Endothelial cell of umbilical vein (primary cell): ENCODE data around the gene CLRN1. TPM values are rescaled to one million over a fixed set of nuclear protein-coding genes. Genes with fewer than 3 reads are reported as not detected.

Experiments used
- BruUV-seq: library from RNA; stranded (reverse); fragments of 400-500 nt; replicated peaks from 2 replicates; lab custom pipeline; 2021; lab: Mats Ljungman, UMichigan
- CTCF ChIA-PET: fragments of 300-600, 350-600 bp; sonication (Branson Sonifier 250); formaldehyde crosslinking; loops from one replicate; lab custom pipeline; 2021; ENCODE audit warnings: antibody characterized with exemption, inconsistent platforms; lab: Charles Lee
- POLR2A ChIA-PET: fragments of 300-600, 350-600 bp; sonication (Branson Sonifier 250); formaldehyde crosslinking; loops from one replicate; lab custom pipeline; 2021; ENCODE audit warnings: antibody characterized with exemption, inconsistent platforms; lab: Charles Lee
- DNase-seq: peaks from one replicate; pipeline ENCODE4 v3.0.0-alpha.2; 2011; ENCODE audit warnings: low read depth, low spot score
- FAIRE-seq: peaks from 2 replicates; lab custom pipeline; 2011; peaks lifted over from hg19 to GRCh38; lab: Jason Lieb, UNC
- H2AFZ ChIP-seq: 2 replicates; pipeline ENCODE4 v1.6.0; 2012; ENCODE audit warnings: low read depth, low read length, control low read depth, inconsistent platforms
- H3K27ac ChIP-seq: 2 replicates; pipeline ENCODE4 v1.5.1; 2011; ENCODE audit warnings: low read depth, mild to moderate bottlenecking, control low read depth, low read length, moderate library complexity; ENCODE audit not compliant: insufficient read depth
- H3K27me3 ChIP-seq, 2 experiments: 2 replicates each; pipeline versions ENCODE4 v1.6.0 to v1.6.1; 2011; ENCODE audit warnings: low read length in 2 of 2, mixed read lengths in 1 of 2; ENCODE audit not compliant: control insufficient read depth in 2 of 2, insufficient read depth in 2 of 2
- H3K36me3 ChIP-seq, 2 experiments: 2 replicates in 1 of 2; 3 replicates in 1 of 2; pipeline ENCODE4 v1.5.1; 2011; ENCODE audit warnings: low read length in 2 of 2, mild to moderate bottlenecking in 1 of 2, moderate library complexity in 1 of 2; ENCODE audit not compliant: control insufficient read depth in 2 of 2, insufficient read depth in 2 of 2; ENCODE audit errors: extremely low read depth in 1 of 2
- H3K4me1 ChIP-seq: 3 replicates; pipeline ENCODE4 v1.5.1; 2011; ENCODE audit warnings: mild to moderate bottlenecking, low read length; ENCODE audit not compliant: control insufficient read depth, insufficient read depth; ENCODE audit errors: extremely low read depth
- H3K4me2 ChIP-seq: 2 replicates; pipeline ENCODE4 v1.6.1; 2011; ENCODE audit warnings: low read length, control low read depth, mixed read lengths; ENCODE audit not compliant: insufficient read depth
- H3K4me3 ChIP-seq, 3 experiments: fragments of 200-600 bp in 1 of 3; sonication (generic), shearing (Covaris generic) in 1 of 3; replicated peaks in 1 of 3; 2 replicates each; pipeline ENCODE4 v1.5.1; 2011 to 2016; ENCODE audit warnings: control low read depth in 3 of 3, low read length in 3 of 3, mild to moderate bottlenecking in 2 of 3, inconsistent platforms in 1 of 3, low read depth in 1 of 3, moderate library complexity in 1 of 3; ENCODE audit not compliant: insufficient read depth in 1 of 3
- H3K79me2 ChIP-seq: 2 replicates; pipeline ENCODE4 v1.6.0; 2012; ENCODE audit warnings: low read length, inconsistent platforms; ENCODE audit not compliant: control insufficient read depth, insufficient read depth
- H3K9ac ChIP-seq: replicated peaks from 2 replicates; pipeline ENCODE3; 2011; ENCODE audit warnings: low read length, control low read depth; ENCODE audit not compliant: insufficient read depth; ENCODE audit errors: extremely low read depth
- H3K9me1 ChIP-seq: replicated peaks from 3 replicates; pipeline ENCODE4 v1.6.0; 2011; ENCODE audit warnings: mild to moderate bottlenecking, low read length; ENCODE audit not compliant: control insufficient read depth, insufficient read depth; ENCODE audit errors: extremely low read depth
- H3K9me3 ChIP-seq: replicated peaks from 2 replicates; pipeline ENCODE4 v1.5.1; 2012; ENCODE audit warnings: low read length, inconsistent platforms; ENCODE audit not compliant: control insufficient read depth, insufficient read depth
- H4K20me1 ChIP-seq: replicated peaks from 2 replicates; pipeline ENCODE3; 2011; ENCODE audit warnings: mild to moderate bottlenecking, low read length; ENCODE audit not compliant: control insufficient read depth, insufficient read depth; ENCODE audit errors: extremely low read depth
- CTCF ChIP-seq, 2 donors: IDR thresholded peaks; 1 replicate in 1 of 2; 2 replicates in 1 of 2; pipeline ENCODE4 v1.5.1; 2011; ENCODE audit warnings: low read length in 2 of 2, mild to moderate bottlenecking in 2 of 2, moderate library complexity in 2 of 2, control low read depth in 1 of 2, inconsistent platforms in 1 of 2, low read depth in 1 of 2; ENCODE audit not compliant: insufficient read depth in 1 of 2; ENCODE audit errors: extremely low read depth in 1 of 2
- EZH2 ChIP-seq: IDR thresholded peaks from 2 replicates; pipeline ENCODE4 v1.6.1; 2012; ENCODE audit warnings: borderline replicate concordance, low read depth, mild to moderate bottlenecking, moderate library complexity, low read length, inconsistent platforms; ENCODE audit not compliant: severe bottlenecking
- FOS ChIP-seq: IDR thresholded peaks from 2 replicates; pipeline ENCODE4 v1.6.1; 2011; ENCODE audit warnings: mild to moderate bottlenecking, low read length, moderate library complexity, borderline replicate concordance; ENCODE audit not compliant: insufficient read depth
- GATA2 ChIP-seq: IDR thresholded peaks from 2 replicates; pipeline ENCODE4 v1.7.0; 2011; ENCODE audit warnings: low read depth, mild to moderate bottlenecking, moderate library complexity, mixed read lengths, low read length; ENCODE audit not compliant: insufficient read length, insufficient read depth
- JUN ChIP-seq: IDR thresholded peaks from 2 replicates; pipeline ENCODE4 v1.6.1; 2011; ENCODE audit warnings: borderline replicate concordance, low read depth; ENCODE audit not compliant: insufficient read length, insufficient read depth
- MAX ChIP-seq: IDR thresholded peaks from 2 replicates; pipeline ENCODE4 v1.6.1; 2011; ENCODE audit not compliant: insufficient read depth, insufficient read length
- MYC ChIP-seq: IDR thresholded peaks from one replicate; pipeline ENCODE4 v1.6.1; 2011; ENCODE audit warnings: mild to moderate bottlenecking, low read depth, low read length
- POLR2A ChIP-seq: IDR thresholded peaks from 2 replicates; pipeline ENCODE4 v1.6.1; 2012; ENCODE audit warnings: low read depth, mild to moderate bottlenecking, control low read depth, low read length
- POLR2AphosphoS5 ChIP-seq: IDR thresholded peaks from 2 replicates; pipeline ENCODE4 v1.6.1; 2012; ENCODE audit warnings: low read depth, mild to moderate bottlenecking, control low read depth, low read length, moderate library complexity; ENCODE audit not compliant: insufficient read depth
- dilution Hi-C: fragments of 300-500 bp; cut with MboI; formaldehyde crosslinking; loops from one replicate; pipeline ENCODE4 v1.15.0; 2019; ENCODE audit warnings: low sequenced_read_pairs; ENCODE audit not compliant: extremely low pct_ligation_motif_present
- intact Hi-C: fragments of 100-400 bp; cut with micrococcal nuclease; formaldehyde crosslinking; loops from one replicate; pipeline ENCODE4 v1.10.0; 2022
- polyA plus RNA-seq, 4 experiments: library from polyadenylated mRNA; depleted of rRNA in 3 of 4; stranded (reverse) in 3 of 4; unstranded in 1 of 4; fragments of >200 nt; gene quantifications; 2 replicates each; pipeline versions ENCODE4 v1.2.1 to v1.2.3, GENCODE V29; 2011 to 2012; ENCODE audit warnings: missing spikeins in 1 of 4
- total RNA-seq: library from RNA; stranded (reverse); gene quantifications from 2 replicates; pipeline ENCODE4 v1.2.3, GENCODE V29; 2021

The CLRN1 gene
- total and polyA plus RNA-seq, 2 donors (not counting 3 experiments of a cell fraction or from before 2014, with no cell fraction given) = not detected

GRCh38 chr3:150996731-150997130 is 24.2 kb upstream of the CLRN1 start:
- H3K79me2 ChIP-seq = no peaks in the 10 kb centered on the region
- no peaks in the 10 kb centered on the region for H4K20me1 ChIP-seq
- FAIRE-seq = no peak
- TF ChIP-seq MYC = no peak
- TF ChIP-seq EZH2 = no peak
- TF ChIP-seq JUN = no peak
- no peak for TF ChIP-seq POLR2AphosphoS5
- no peak for TF ChIP-seq GATA2
- H3K4me3 ChIP-seq = no peak overlapping the region
- no peaks in the 10 kb centered on the region for H3K4me1 ChIP-seq
- BruUV-seq = no TSS peak
- H3K27ac ChIP-seq = no peak overlapping the region
- H3K9me3 ChIP-seq = no peaks in the 10 kb centered on the region
- intact Hi-C loops (no loop called here), dilution Hi-C loops (no loop called here)
- H3K9me1 ChIP-seq = no peaks in the 10 kb centered on the region
- H3K36me3 ChIP-seq = no peaks in the 10 kb centered on the region
- H3K27me3 ChIP-seq = peaks cover 0 to 2% of the 10 kb centered on the region in 2 experiments
- no peak for DNase-seq
- no peak overlapping the region for H2AFZ ChIP-seq
- H3K4me2 ChIP-seq = no peak overlapping the region
- CTCF ChIA-PET = no interaction called here
- POLR2A ChIA-PET = no interaction called here
- no peak overlapping the region for H3K9ac ChIP-seq

GRCh38 chr3:150995510-150995909 is 23.0 kb upstream of the CLRN1 start:
- Histone ChIP-seq H3K9ac (no peak overlapping the region), H3K79me2 (no peaks in the 10 kb centered on the region), H4K20me1 (no peaks in the 10 kb centered on the region), H3K9me1 (no peaks in the 10 kb centered on the region), H3K27me3 (peaks cover 0 to 7% of the 10 kb centered on the region in 2 experiments), H3K36me3 (no peaks in the 10 kb centered on the region), H2AFZ (no peak overlapping the region), H3K27ac (no peak overlapping the region), H3K4me3 (no peak overlapping the region), H3K9me3 (no peaks in the 10 kb centered on the region), H3K4me2 (no peak overlapping the region), H3K4me1 (no peaks in the 10 kb centered on the region)
- dilution Hi-C loops (no loop called here), intact Hi-C loops (no loop called here)
- ChIA-PET POLR2A (no interaction called here), CTCF (interaction anchor here (1.7 kb wide), 1 partner anchor 8 kb away, joined by 3 read pairs; no protein-coding TSS in a partner anchor)
- TF ChIP-seq CTCF (IDR thresholded peaks at IDR 0.05; ENCODE audit: extremely low read depth in 1 of 2, insufficient read depth in 1 of 2, low read depth in 1 of 2, low read length in 2 of 2) (no peak), MYC (no peak), JUN (no peak), GATA2 (no peak), POLR2A (no peak), FOS (no peak), MAX (no peak), EZH2 (no peak), POLR2AphosphoS5 (no peak)
- FAIRE-seq (no peak), DNase-seq (no peak)
- no TSS peak for BruUV-seq
